ENCODE measurements around the gene PIP4K2A.

DNA sequence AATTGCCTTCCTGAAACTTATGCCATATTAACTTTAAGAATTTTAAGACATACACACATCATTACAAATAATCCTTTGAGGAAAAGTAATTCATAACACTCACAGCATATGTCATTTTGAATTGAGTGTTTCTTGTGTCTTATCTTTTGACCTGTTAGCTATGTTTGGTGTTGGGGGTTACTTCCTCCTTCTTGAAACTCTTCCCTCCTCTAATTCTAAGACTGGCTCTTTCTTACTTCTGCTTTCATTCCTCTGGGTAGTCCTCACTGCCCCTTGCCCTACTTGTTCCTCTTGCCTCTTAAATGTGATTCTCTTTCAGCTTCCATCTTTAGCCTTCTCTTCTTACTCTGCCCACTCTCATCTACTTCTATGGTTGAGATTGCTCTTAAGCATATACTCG is 28.3 kb upstream of the PIP4K2A start:
- TF ChIP-seq, protein P1, sequence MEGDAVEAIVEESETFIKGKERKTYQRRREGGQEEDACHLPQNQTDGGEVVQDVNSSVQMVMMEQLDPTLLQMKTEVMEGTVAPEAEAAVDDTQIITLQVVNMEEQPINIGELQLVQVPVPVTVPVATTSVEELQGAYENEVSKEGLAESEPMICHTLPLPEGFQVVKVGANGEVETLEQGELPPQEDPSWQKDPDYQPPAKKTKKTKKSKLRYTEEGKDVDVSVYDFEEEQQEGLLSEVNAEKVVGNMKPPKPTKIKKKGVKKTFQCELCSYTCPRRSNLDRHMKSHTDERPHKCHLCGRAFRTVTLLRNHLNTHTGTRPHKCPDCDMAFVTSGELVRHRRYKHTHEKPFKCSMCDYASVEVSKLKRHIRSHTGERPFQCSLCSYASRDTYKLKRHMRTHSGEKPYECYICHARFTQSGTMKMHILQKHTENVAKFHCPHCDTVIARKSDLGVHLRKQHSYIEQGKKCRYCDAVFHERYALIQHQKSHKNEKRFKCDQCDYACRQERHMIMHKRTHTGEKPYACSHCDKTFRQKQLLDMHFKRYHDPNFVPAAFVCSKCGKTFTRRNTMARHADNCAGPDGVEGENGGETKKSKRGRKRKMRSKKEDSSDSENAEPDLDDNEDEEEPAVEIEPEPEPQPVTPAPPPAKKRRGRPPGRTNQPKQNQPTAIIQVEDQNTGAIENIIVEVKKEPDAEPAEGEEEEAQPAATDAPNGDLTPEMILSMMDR (IDR thresholded peaks at IDR 0.05; ENCODE audit: extremely low read depth in 1 of 2, insufficient read depth in 1 of 2, low read depth in 1 of 2, low read length in 2 of 2) = no peak
- TF ChIP-seq POLR2AphosphoS5 (IDR thresholded peaks at IDR 0.05; ENCODE audit: insufficient read depth, low read depth, low read length) = no peak
- no peak for TF ChIP-seq EZH2 (IDR thresholded peaks at IDR 0.05; ENCODE audit: borderline replicate concordance, low read depth, low read length, severe bottlenecking)
- no peak for TF ChIP-seq POLR2A (IDR thresholded peaks at IDR 0.05; ENCODE audit: low read depth, low read length)
- TF ChIP-seq JUN (IDR thresholded peaks at IDR 0.05; ENCODE audit: borderline replicate concordance, insufficient read depth, insufficient read length, low read depth) = no peak
- TF ChIP-seq FOS (IDR thresholded peaks at IDR 0.05; ENCODE audit: borderline replicate concordance, insufficient read depth, low read length) = no peak
